GM13977 (cell line): ENCODE data around the gene VIPR2.

Source experiments
- DNase-seq: peaks from one replicate; pipeline ENCODE4 v3.0.0; 2012; ENCODE audit warnings: low spot score
- CTCF ChIP-seq: IDR thresholded peaks from 2 replicates; pipeline ENCODE4 v1.5.1; 2012; ENCODE audit warnings: mild to moderate bottlenecking, control low read depth; ENCODE audit not compliant: insufficient read depth; ENCODE audit errors: extremely low read depth, missing control alignments
- in situ Hi-C: fragments of 300-500 bp; cut with MboI; formaldehyde crosslinking; loops from one replicate; pipeline ENCODE4 v1.12.0; 2022; ENCODE audit warnings: low sequenced_read_pairs, low pct_unique_long_range_greater_than_20kb, mixed read lengths, inconsistent platforms; ENCODE audit not compliant: unreplicated experiment

The VIPR2 gene

GRCh38 chr7:159141167-159141566, 3.5 kb downstream of the VIPR2 start:
- no peak for DNase-seq
- no peak for TF ChIP-seq CTCF
- in situ Hi-C loops, result no loop called here

DNA sequence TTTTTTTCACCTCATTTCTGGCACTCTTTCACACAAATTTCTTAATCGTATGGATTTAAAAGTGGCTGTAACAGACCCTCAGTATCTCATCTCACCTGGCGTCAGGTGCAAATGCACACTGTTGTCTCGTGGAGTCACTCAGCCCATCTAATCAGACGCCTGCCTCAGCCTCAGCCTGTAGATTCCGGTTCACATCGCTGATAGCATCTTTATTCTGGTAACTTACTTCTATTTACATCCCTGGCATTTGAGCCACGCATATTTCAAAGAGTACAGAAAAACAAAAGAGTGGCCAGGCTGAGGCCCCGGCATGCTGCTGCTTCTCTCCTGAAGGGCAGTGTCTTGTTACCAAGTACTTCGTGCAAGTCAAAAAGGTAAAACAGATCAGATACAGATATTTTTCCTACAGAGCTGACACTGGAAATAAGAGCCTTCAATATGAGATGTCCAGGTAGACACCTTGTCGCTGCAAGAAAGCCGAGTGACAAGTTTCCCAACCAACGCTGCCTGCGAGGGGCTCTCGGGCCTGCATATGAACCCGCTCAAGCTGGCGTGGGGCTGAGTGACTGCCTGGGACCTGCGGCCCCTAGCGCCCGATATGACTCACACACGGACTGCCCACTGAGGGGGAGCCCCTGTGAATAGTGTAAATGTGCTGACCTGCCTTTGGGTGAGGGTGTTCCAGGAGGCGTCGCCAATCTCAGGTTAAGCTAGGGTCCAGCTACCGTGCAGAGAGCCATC, 4.3 kb downstream of the VIPR2 start:
- DNase-seq, result no peak
- in situ Hi-C loops, result no loop called here
- no peak for TF ChIP-seq CTCF

- DNase-seq, result no peak
- no peak for TF ChIP-seq CTCF
- in situ Hi-C loops, result no loop called here
These were observed 5.0 kb downstream of the VIPR2 start for GRCh38 chr7:159139639-159140038.

- TF ChIP-seq CTCF, result no peak
- DNase-seq, result no peak
- in situ Hi-C loops, result no loop called here
These were observed 5.5 kb downstream of the VIPR2 start for GRCh38 chr7:159139202-159139601.

- in situ Hi-C loops, result no loop called here
- no peak for TF ChIP-seq CTCF
- no peak for DNase-seq
These were observed 6.2 kb downstream of the VIPR2 start for GRCh38 chr7:159138508-159138907.

DNA sequence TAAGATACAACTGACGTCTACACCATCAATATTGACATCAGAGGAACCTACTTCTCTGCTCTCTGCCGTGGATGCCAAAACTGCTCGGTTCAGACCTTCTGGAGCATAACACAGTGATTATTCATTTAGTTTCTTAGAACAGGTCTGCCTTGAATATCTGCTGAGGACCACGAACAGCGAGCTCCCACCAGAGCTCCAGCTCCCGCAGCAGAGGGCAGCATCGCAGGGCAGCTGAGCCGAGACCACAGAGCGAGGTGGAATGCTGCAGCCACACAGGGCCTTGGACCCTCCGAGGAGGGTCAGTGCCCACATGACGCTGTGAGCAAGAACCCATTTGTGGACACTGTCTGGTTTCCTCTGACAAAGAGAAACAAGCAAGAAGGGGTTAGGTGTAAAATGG, 6.8 kb downstream of the VIPR2 start:
- in situ Hi-C loops, result no loop called here
- DNase-seq, result no peak
- no peak for TF ChIP-seq CTCF
